ENCODE measurements around the gene NSG2.

GRCh38 chr5:174074369-174074768, 28.9 kb downstream of the NSG2 start:
- no peak for TF ChIP-seq POLR2A (IDR thresholded peaks at IDR 0.05)
- TF ChIP-seq CTCF (IDR thresholded peaks at IDR 0.05 in 4 of 5, conservative IDR thresholded peaks at IDR 0.05 in 1 of 5), result no peak
